ENCODE results near the gene CYP46A1.
A peak's percentile ranks its signal among the peaks of the same experiment; 100 is the strongest.

CYP46A1 gene

GRCh38 chr14:99773521-99774497 is 89.7 kb downstream of the CYP46A1 start:
- WGBS: 39% methylated on average over 26 of the region's 26 CpGs
- Histone ChIP-seq H3K27me3 (ENCODE audit: insufficient read depth, low read length) (no peaks in the 10 kb centered on the region), H3K4me1 (ENCODE audit: insufficient read depth, low read length) (peaks cover 33% of the 10 kb centered on the region), H3K4me3 (ENCODE audit: low read length) (peak overlapping the region; percentile 7; the same call in 1 of the 2 replicates), H3K27ac (ENCODE audit: low read depth, low read length) (no peak overlapping the region), H3K9me3 (ENCODE audit: insufficient read depth, low read depth, low read length) (peaks cover 6% of the 10 kb centered on the region; the same call in 1 of the 2 replicates), H3K9ac (ENCODE audit: low read depth, low read length) (no peak overlapping the region), H3K36me3 (ENCODE audit: insufficient read depth, low read length) (no peaks in the 10 kb centered on the region)

GRCh38 chr14:99774556-99775307 is 90.6 kb downstream of the CYP46A1 start:
- H3K4me3 ChIP-seq (ENCODE audit: low read length): no peak overlapping the region
- H3K27ac ChIP-seq (ENCODE audit: low read depth, low read length): no peak overlapping the region
- WGBS: 69% methylated on average over 6 of the region's 6 CpGs
- H3K9ac ChIP-seq (ENCODE audit: low read depth, low read length): no peak overlapping the region
- peaks cover 9% of the 10 kb centered on the region; the same call in 1 of the 2 replicates for H3K9me3 ChIP-seq (ENCODE audit: insufficient read depth, low read depth, low read length)
- no peaks in the 10 kb centered on the region for H3K27me3 ChIP-seq (ENCODE audit: insufficient read depth, low read length)
- no peaks in the 10 kb centered on the region for H3K36me3 ChIP-seq (ENCODE audit: insufficient read depth, low read length)
- peaks cover 33% of the 10 kb centered on the region for H3K4me1 ChIP-seq (ENCODE audit: insufficient read depth, low read length)

- Histone ChIP-seq H3K9me3 (ENCODE audit: insufficient read depth, low read depth, low read length) (peaks cover 9% of the 10 kb centered on the region; the same call in 1 of the 2 replicates), H3K27ac (ENCODE audit: low read depth, low read length) (no peak overlapping the region), H3K36me3 (ENCODE audit: insufficient read depth, low read length) (no peaks in the 10 kb centered on the region), H3K27me3 (ENCODE audit: insufficient read depth, low read length) (no peaks in the 10 kb centered on the region), H3K4me3 (ENCODE audit: low read length) (no peak overlapping the region), H3K4me1 (ENCODE audit: insufficient read depth, low read length) (peaks cover 33% of the 10 kb centered on the region), H3K9ac (ENCODE audit: low read depth, low read length) (no peak overlapping the region)
- WGBS: 79% methylated on average over 9 of the region's 9 CpGs
Observed at GRCh38 chr14:99775351-99775750, 91.3 kb downstream of the CYP46A1 start.
